Astrocyte (in vitro differentiated cells and primary cell): Measurements from ENCODE around the gene PDGFRB. TPM values are rescaled to one million over a fixed set of nuclear protein-coding genes. Genes with fewer than 3 reads are reported as not detected.
A peak's percentile ranks its signal among the peaks of the same experiment; 100 is the strongest.

Experiments
- DNase-seq: peaks from one replicate; pipeline ENCODE4 v3.0.0-alpha.2; 2010; ENCODE audit warnings: low read depth
- FAIRE-seq: peaks from 2 replicates; lab custom pipeline; 2011; peaks lifted over from hg19 to GRCh38; lab: Jason Lieb, UNC
- H2AFZ ChIP-seq: 2 replicates; pipeline ENCODE4 v1.6.0; 2012; ENCODE audit warnings: low read depth, low read length, inconsistent platforms
- H3K27ac ChIP-seq: 2 replicates; pipeline ENCODE4 v1.5.1; 2011; ENCODE audit warnings: low read depth, low read length, inconsistent platforms
- H3K27me3 ChIP-seq: 2 replicates; pipeline ENCODE4 v1.6.0; 2011; ENCODE audit warnings: low read length, inconsistent platforms; ENCODE audit not compliant: insufficient read depth
- H3K36me3 ChIP-seq: 2 replicates; pipeline ENCODE4 v1.5.1; 2011; ENCODE audit warnings: low read length, inconsistent platforms; ENCODE audit not compliant: insufficient read depth
- H3K4me1 ChIP-seq: 2 replicates; pipeline ENCODE4 v1.5.1; 2011; ENCODE audit warnings: low read length, inconsistent platforms; ENCODE audit not compliant: insufficient read depth
- H3K4me2 ChIP-seq: 2 replicates; pipeline ENCODE4 v1.6.0; 2012; ENCODE audit warnings: low read length, inconsistent platforms
- H3K4me3 ChIP-seq: 2 replicates; pipeline ENCODE4 v1.5.1; 2011; ENCODE audit warnings: low read depth, mild to moderate bottlenecking, low read length, inconsistent platforms; ENCODE audit not compliant: insufficient read depth
- H3K79me2 ChIP-seq: 2 replicates; pipeline ENCODE4 v1.6.0; 2012; ENCODE audit warnings: mild to moderate bottlenecking, low read length, inconsistent platforms; ENCODE audit not compliant: insufficient read depth
- H3K9ac ChIP-seq: 2 replicates; pipeline ENCODE4 v1.6.0; 2012; ENCODE audit warnings: mild to moderate bottlenecking, low read length, inconsistent platforms
- H3K9me3 ChIP-seq: 2 replicates; pipeline ENCODE4 v1.5.1; 2012; ENCODE audit warnings: low read depth, mild to moderate bottlenecking, low read length, inconsistent platforms; ENCODE audit not compliant: insufficient read depth
- H4K20me1 ChIP-seq: 2 replicates; pipeline ENCODE4 v1.6.0; 2012; ENCODE audit warnings: low read length, inconsistent platforms; ENCODE audit not compliant: insufficient read depth
- H3K27ac Mint-ChIP-seq: one replicate; pipeline ENCODE4 v1.8.0; 2021; ENCODE audit warnings: mild to moderate bottlenecking, mixed read lengths; ENCODE audit not compliant: unreplicated experiment
- H3K27me3 Mint-ChIP-seq: one replicate; pipeline ENCODE4 v1.8.0; 2021; ENCODE audit warnings: low read depth, mixed read lengths; ENCODE audit not compliant: unreplicated experiment
- H3K36me3 Mint-ChIP-seq: one replicate; pipeline ENCODE4 v1.8.0; 2021; ENCODE audit warnings: low read depth, mixed read lengths; ENCODE audit not compliant: unreplicated experiment
- H3K4me1 Mint-ChIP-seq: one replicate; pipeline ENCODE4 v1.8.0; 2021; ENCODE audit warnings: low read depth, mixed read lengths; ENCODE audit not compliant: unreplicated experiment
- H3K4me3 Mint-ChIP-seq: one replicate; pipeline ENCODE4 v1.8.0; 2021; ENCODE audit warnings: mild to moderate bottlenecking, moderate library complexity, mixed read lengths; ENCODE audit not compliant: unreplicated experiment
- H3K9me3 Mint-ChIP-seq: one replicate; pipeline ENCODE4 v1.8.0; 2021; ENCODE audit warnings: mild to moderate bottlenecking, mixed read lengths; ENCODE audit not compliant: unreplicated experiment
- CTCF ChIP-seq: IDR thresholded peaks from 2 replicates; pipeline ENCODE4 v1.5.1; 2011; ENCODE audit warnings: low read depth, mild to moderate bottlenecking, inconsistent platforms, low read length, moderate library complexity; ENCODE audit not compliant: insufficient read depth
- EZH2 ChIP-seq: IDR thresholded peaks from 2 replicates; pipeline ENCODE4 v1.6.1; 2012; ENCODE audit warnings: mild to moderate bottlenecking, low read length, inconsistent platforms; ENCODE audit not compliant: insufficient read depth
- total RNA-seq: library from RNA; stranded (reverse); gene quantifications from 2 replicates; pipeline ENCODE4 v1.2.1, GENCODE V29; 2021

The PDGFRB gene
- total RNA-seq, 1 donor from 2014 or later: 78.8 TPM

GRCh38 chr5:150067405-150067960, 88.2 kb downstream of the PDGFRB start:
- Histone ChIP-seq H3K9me3 (no peaks in the 10 kb centered on the region), H2AFZ (no peak overlapping the region), H3K4me2 (peak overlapping the region; percentile 71), H3K27me3 (no peaks in the 10 kb centered on the region), H4K20me1 (no peaks in the 10 kb centered on the region), H3K9ac (no peak overlapping the region), H3K4me1 (peaks cover 46% of the 10 kb centered on the region), H3K36me3 (no peaks in the 10 kb centered on the region), H3K4me3 (no peak overlapping the region), H3K27ac (peak overlapping the region; percentile 61), H3K79me2 (no peaks in the 10 kb centered on the region)
- Mint-ChIP-seq H3K9me3 (no peaks in the 10 kb centered on the region), H3K27ac (peak overlapping the region; percentile 26), H3K4me1 (peaks cover 50% of the 10 kb centered on the region), H3K27me3 (peaks cover 2% of the 10 kb centered on the region), H3K4me3 (no peak overlapping the region), H3K36me3 (no peaks in the 10 kb centered on the region)
- TF ChIP-seq EZH2 (no peak), CTCF (no peak)
- no peak for FAIRE-seq
- no peak for DNase-seq

- H3K9me3 Mint-ChIP-seq: no peaks in the 10 kb centered on the region
- Histone ChIP-seq H3K27ac (peak overlapping the region; percentile 61), H3K9ac (peak overlapping the region; percentile 5), H3K4me3 (no peak overlapping the region), H3K9me3 (no peaks in the 10 kb centered on the region), H3K79me2 (no peaks in the 10 kb centered on the region), H2AFZ (no peak overlapping the region), H3K27me3 (no peaks in the 10 kb centered on the region), H4K20me1 (no peaks in the 10 kb centered on the region), H3K36me3 (no peaks in the 10 kb centered on the region), H3K4me2 (peak overlapping the region; percentile 71), H3K4me1 (peaks cover 46% of the 10 kb centered on the region)
- peaks cover 2% of the 10 kb centered on the region for H3K27me3 Mint-ChIP-seq
- FAIRE-seq: peak; percentile 98
- peak overlapping the region; percentile 26 for H3K27ac Mint-ChIP-seq
- DNase-seq: peak; percentile 65
- H3K4me1 Mint-ChIP-seq: peaks cover 50% of the 10 kb centered on the region
- H3K4me3 Mint-ChIP-seq: peak overlapping the region; percentile 20
- TF ChIP-seq CTCF (no peak), EZH2 (no peak)
- H3K36me3 Mint-ChIP-seq: no peaks in the 10 kb centered on the region
These were observed 88.7 kb downstream of the PDGFRB start for GRCh38 chr5:150066901-150067396.

- peak overlapping the region; percentile 61 for H3K27ac ChIP-seq
These were observed 89.2 kb downstream of the PDGFRB start for GRCh38 chr5:150066436-150066835.

More at GRCh38 chr5:150066436-150066835, 89.2 kb downstream of the PDGFRB start:
- Histone ChIP-seq H3K4me3 (no peak overlapping the region), H3K4me1 (peaks cover 46% of the 10 kb centered on the region), H2AFZ (peak overlapping the region; percentile 31), H3K27me3 (no peaks in the 10 kb centered on the region), H3K9me3 (no peaks in the 10 kb centered on the region), H3K79me2 (no peaks in the 10 kb centered on the region), H4K20me1 (no peaks in the 10 kb centered on the region), H3K4me2 (peak overlapping the region; percentile 71), H3K9ac (peak overlapping the region; percentile 46), H3K36me3 (no peaks in the 10 kb centered on the region)
- peaks cover 50% of the 10 kb centered on the region for H3K4me1 Mint-ChIP-seq
- FAIRE-seq (no peak), DNase-seq (no peak)
- H3K27me3 Mint-ChIP-seq: peaks cover 2% of the 10 kb centered on the region
- no peak overlapping the region for H3K4me3 Mint-ChIP-seq
- TF ChIP-seq CTCF (no peak), EZH2 (no peak)
- peak overlapping the region; percentile 69 for H3K27ac Mint-ChIP-seq
- no peaks in the 10 kb centered on the region for H3K36me3 Mint-ChIP-seq
- H3K9me3 Mint-ChIP-seq: no peaks in the 10 kb centered on the region
